Measurements from ENCODE around the gene PGM1.

The PGM1 gene

GRCh38 chr1:63635681-63636080, 42.5 kb downstream of the PGM1 start:
- DNase-seq: no peak

- DNase-seq: no peak
Measured at GRCh38 chr1:63636192-63637105, 43.2 kb downstream of the PGM1 start.

GRCh38 chr1:63638471-63638870, 45.3 kb downstream of the PGM1 start:
- DNase-seq: no peak

- DNase-seq: no peak
Measured at GRCh38 chr1:63638875-63639274, 45.7 kb downstream of the PGM1 start.

- DNase-seq: no peak
Measured at GRCh38 chr1:63640633-63641567, 47.7 kb downstream of the PGM1 start.

- DNase-seq: no peak
Measured at GRCh38 chr1:63641615-63642014, 48.4 kb downstream of the PGM1 start.

GRCh38 chr1:63642901-63643300, 49.7 kb downstream of the PGM1 start:
- no peak for DNase-seq

GRCh38 chr1:63643517-63643916, 50.3 kb downstream of the PGM1 start:
- no peak for DNase-seq

- DNase-seq: no peak
Measured at GRCh38 chr1:63643926-63644325, 50.7 kb downstream of the PGM1 start.

- no peak for DNase-seq
Measured at GRCh38 chr1:63645317-63645716, 52.1 kb downstream of the PGM1 start.

- DNase-seq: no peak
Measured at GRCh38 chr1:63648689-63649088, 55.5 kb downstream of the PGM1 start.

GRCh38 chr1:63651161-63651701, 58.0 kb downstream of the PGM1 start:
- no peak for DNase-seq

GRCh38 chr1:63653976-63654375, 60.8 kb downstream of the PGM1 start:
- no peak for DNase-seq

GRCh38 chr1:63659448-63659847, 66.2 kb downstream of the PGM1 start:
- no peak for DNase-seq

GRCh38 chr1:63662056-63662836, 69.0 kb downstream of the PGM1 start:
- DNase-seq: no peak

GRCh38 chr1:63662841-63663240, 69.6 kb downstream of the PGM1 start:
- DNase-seq: no peak

GRCh38 chr1:63663301-63663700, 70.1 kb downstream of the PGM1 start:
- DNase-seq: no peak

GRCh38 chr1:63663873-63664272, 70.7 kb downstream of the PGM1 start:
- DNase-seq: no peak

- DNase-seq: no peak
Measured at GRCh38 chr1:63664742-63665141, 71.5 kb downstream of the PGM1 start.

- DNase-seq: no peak
Measured at GRCh38 chr1:63665410-63665809, 72.2 kb downstream of the PGM1 start.

GRCh38 chr1:63665824-63666223, 72.6 kb downstream of the PGM1 start:
- DNase-seq: no peak

- no peak for DNase-seq
Measured at GRCh38 chr1:63668298-63668697, 75.1 kb downstream of the PGM1 start.
